ENCODE results near the gene ZYX. TPM values are rescaled to one million over a fixed set of nuclear protein-coding genes. Genes with fewer than 3 reads are reported as not detected.

The ZYX gene, protein sequence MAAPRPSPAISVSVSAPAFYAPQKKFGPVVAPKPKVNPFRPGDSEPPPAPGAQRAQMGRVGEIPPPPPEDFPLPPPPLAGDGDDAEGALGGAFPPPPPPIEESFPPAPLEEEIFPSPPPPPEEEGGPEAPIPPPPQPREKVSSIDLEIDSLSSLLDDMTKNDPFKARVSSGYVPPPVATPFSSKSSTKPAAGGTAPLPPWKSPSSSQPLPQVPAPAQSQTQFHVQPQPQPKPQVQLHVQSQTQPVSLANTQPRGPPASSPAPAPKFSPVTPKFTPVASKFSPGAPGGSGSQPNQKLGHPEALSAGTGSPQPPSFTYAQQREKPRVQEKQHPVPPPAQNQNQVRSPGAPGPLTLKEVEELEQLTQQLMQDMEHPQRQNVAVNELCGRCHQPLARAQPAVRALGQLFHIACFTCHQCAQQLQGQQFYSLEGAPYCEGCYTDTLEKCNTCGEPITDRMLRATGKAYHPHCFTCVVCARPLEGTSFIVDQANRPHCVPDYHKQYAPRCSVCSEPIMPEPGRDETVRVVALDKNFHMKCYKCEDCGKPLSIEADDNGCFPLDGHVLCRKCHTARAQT
- total RNA-seq, result 18.0 and 24.7 TPM in 2 replicates

DNA sequence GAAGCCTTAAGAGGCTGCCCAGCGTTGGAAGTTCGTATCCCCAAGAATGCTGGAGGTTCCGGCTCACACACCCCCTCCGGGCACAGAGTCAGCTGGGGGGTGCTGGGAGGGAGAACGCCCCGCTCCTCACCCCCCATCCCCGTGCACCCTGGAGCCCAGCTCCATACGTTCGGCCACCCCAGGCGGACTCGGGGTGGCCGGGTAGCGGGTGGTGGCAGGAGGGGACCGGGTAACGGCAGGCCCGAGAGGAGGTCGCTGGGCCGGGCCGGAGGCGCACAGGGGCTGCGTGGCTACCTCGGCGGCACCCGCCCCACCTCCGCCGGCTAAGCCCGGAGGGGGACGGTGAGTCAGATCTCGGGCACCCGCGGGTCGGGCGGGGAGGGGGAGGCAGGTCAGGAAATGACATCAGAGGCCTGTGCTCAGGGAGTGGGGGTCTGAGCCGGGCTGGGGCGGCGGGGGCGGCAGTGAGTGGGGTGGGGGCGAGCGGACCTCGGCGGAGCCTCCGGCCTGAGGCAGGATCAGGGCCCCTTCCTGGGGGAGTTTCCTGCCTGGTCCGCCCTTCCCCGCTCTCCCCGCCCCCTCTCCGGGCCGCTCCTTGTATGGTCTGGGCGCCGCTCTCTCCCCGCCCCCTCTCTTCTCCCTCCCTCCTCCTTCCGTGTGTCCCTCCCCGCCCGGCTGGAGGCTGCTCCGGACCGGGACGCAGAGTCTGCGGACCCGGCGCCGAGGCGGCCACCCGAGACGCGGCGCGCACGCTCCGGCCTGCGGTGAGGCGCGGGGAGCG, at the start of gene ZYX:
ZYX (plus strand) TSS at position 700 of the 781 bp plus-strand sequence. CDS start 227 bp downstream, outside the sequence.

DNA sequence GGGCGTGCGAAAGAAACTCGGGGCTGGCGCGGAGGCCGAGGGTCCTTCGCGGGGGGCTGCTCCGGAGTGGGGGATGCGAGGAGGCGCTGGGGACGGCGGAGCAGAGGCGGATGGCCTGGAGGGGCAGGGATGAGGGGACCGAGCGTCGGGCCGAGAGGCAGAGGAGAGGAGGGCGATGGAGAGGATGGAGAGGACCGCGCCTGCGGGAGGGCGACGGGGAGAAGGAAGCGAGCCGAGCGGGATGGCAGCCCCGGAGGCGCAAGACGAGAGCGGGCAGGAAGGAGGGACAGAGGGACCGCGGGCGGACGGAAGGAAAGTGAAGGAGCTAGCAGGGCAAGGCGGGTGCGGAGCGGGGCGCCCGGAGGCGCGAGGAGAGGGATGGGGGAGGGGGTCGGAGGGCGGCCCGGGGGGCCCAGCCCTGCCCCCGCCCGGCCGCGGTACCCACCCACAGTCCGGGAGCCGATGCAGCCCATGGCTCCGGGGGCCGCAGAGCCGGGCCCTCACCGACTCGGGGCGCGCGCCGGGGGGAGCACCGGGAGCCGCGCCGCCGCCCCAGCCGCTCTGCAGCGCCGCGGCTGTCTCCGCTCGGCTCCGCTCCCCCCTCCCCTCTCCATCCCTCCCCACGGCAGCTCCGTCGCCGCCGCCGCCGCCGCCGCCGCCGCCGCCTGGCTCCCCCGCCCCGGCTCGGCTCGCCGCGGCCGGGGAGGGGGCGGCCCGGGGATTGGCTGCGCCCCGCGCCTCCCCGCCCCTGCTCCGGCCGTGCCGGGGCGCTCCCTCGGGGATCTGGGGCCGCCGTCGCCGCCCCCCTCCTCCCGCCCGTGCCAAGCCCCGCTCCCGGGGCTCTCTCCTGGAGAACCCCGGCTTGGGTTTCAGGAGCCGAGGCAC, 18.8 kb upstream of the ZYX start, which contains the start of gene FAM131B:
FAM131B (minus strand) TSS at position 583 of the 885 bp plus-strand sequence; CDS start at position 473, 110 bp downstream.

DNA sequence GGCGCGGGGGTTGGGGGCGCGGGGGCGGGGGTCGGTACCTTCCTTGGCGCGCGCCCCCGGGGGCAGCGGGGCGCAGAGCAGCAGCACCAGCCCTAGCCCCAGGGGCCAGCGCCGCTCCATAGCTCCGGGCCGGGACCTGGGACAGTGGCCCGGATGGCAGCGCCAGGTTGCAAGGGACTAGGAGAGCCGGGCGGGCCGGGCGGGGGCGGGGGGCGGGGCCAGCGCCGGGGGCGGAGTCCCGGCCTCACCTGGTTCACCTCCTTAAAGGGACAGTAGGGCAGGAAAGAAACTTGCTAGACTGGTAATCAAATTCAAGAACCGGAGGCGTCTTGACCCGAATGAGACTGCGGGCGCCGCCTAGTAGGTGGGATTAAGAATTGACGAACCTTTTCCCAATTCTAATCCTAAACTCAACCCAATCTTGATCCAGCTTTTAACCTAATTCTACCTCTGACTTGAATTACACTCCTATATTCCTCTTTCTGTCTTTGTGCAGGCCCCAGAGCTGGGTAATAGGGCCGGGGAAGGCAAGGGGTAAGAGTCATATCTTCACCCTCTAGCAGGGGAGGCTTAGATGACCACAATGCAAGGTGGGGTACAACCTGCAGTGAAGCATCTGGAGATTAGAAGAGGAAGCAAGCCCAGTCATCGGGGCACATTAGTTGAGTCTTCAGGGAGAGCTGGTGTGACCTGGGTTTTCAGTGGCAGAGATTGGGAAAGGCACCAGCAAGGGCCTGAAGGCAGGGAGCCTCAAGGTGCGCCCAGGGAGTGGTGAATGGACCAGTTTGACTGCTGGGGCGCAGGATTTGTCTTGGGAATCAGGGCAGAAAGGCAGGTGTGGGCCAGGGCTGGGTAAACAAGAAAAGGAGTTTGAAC, 27.8 kb downstream of the ZYX start, which contains the start of gene EPHA1:
EPHA1 (minus strand) TSS at position 171 of the 876 bp plus-strand sequence; CDS start at position 120, 51 bp downstream.

Other genes starting within 250 kb of the ZYX start
- gene PIP, start 249.3 kb upstream of the ZYX start, total RNA-seq, result 0.38 TPM in 1 of 2 replicates, not detected in the other
- gene TAS2R39, start 197.9 kb upstream of the ZYX start, total RNA-seq, result not detected in 2 replicates
- gene TAS2R40, start 159.3 kb upstream of the ZYX start, total RNA-seq, result not detected in 2 replicates
- gene GSTK1, start 117.9 kb upstream of the ZYX start, total RNA-seq, result 71.9 and 88.8 TPM in 2 replicates
- gene TMEM139, start 96.4 kb upstream of the ZYX start, total RNA-seq, result not detected in 2 replicates
- 10.7 and 15.1 TPM in 2 replicates for gene CASP2, start 93.0 kb upstream of the ZYX start, total RNA-seq
- not detected in 2 replicates for gene CLCN1, start 65.2 kb upstream of the ZYX start, total RNA-seq
- 1.2 and 3.1 TPM in 2 replicates for gene FAM131B, start 18.6 kb upstream of the ZYX start, total RNA-seq
- 0.58 TPM in 1 of 2 replicates, not detected in the other for gene EPHA1, start 27.5 kb downstream of the ZYX start, total RNA-seq
- gene TAS2R60, start 62.1 kb downstream of the ZYX start, total RNA-seq, result 0.28 TPM in 1 of 2 replicates, not detected in the other
- not detected in 2 replicates for gene TAS2R41, start 96.5 kb downstream of the ZYX start, total RNA-seq
- gene CTAGE15, start 190.5 kb downstream of the ZYX start, total RNA-seq, result 0.38 TPM in 1 of 2 replicates, not detected in the other
- 6.5 and 7.1 TPM in 2 replicates for gene TCAF2, start 239.6 kb downstream of the ZYX start, total RNA-seq

Measured in regular cardiac myocyte (primary cell).